Upper lobe of left lung (tissue), 4 donors: ENCODE data around the gene PPP2R2D.

Source experiments
- CTCF ChIP-seq, 6 experiments: fragments of 450-650 bp in 4 of 6; fragments of 200-600 bp in 2 of 6; sonication (generic) in 2 of 6; IDR thresholded peaks; one replicate each; pipeline ENCODE4 v1.5.1; 2016 to 2019; ENCODE audit warnings: antibody characterized with exemption in 6 of 6
- EP300 ChIP-seq, 4 donors: sonication (generic); formaldehyde crosslinking; IDR thresholded peaks; one replicate each; pipeline ENCODE4 v1.5.1; 2017; ENCODE audit warnings: antibody characterized with exemption in 4 of 4, control low read depth in 2 of 4
- POLR2A ChIP-seq, 4 donors: fragments of 450-650 bp; IDR thresholded peaks; one replicate each; pipeline ENCODE4 v1.5.1; 2016 to 2017; ENCODE audit warnings: antibody characterized with exemption in 4 of 4, mild to moderate bottlenecking in 2 of 4
- POLR2AphosphoS5 ChIP-seq, 2 donors: sonication (generic); formaldehyde crosslinking; IDR thresholded peaks; one replicate each; pipeline ENCODE4 v1.5.1; 2017; ENCODE audit warnings: antibody characterized with exemption in 2 of 2

DNA sequence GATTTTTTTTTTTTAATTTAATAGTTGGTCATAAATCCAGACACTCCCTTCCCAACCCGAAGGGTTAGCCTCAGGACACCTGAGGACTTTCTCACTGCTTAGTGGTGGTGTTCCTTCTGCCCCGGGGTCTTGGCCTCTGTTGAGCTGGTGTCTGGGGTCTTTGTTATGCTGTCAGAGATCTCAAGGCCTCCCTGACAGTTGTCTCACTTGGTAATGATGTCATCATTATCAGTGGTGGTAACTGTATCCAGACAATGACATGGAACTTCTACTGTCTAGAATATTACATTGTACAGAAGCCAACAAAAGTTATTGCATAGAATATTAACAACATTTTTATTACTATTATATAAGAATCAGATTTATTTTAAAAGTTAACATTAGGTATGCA is 32.9 kb downstream of the PPP2R2D start:
- TF ChIP-seq CTCF (IDR thresholded peaks at IDR 0.05) = no peak
- TF ChIP-seq EP300 (IDR thresholded peaks at IDR 0.05) = no peak
- TF ChIP-seq POLR2A (IDR thresholded peaks at IDR 0.05) = no peak
- TF ChIP-seq POLR2AphosphoS5 (IDR thresholded peaks at IDR 0.05) = no peak
